K562 (cell line): ENCODE measurements around the gene COPG2. TPM values are rescaled to one million over a fixed set of nuclear protein-coding genes. Genes with fewer than 3 reads are reported as not detected.

ENCODE experiments used
- ATAC-seq: fragments of 200-7000 bp; cut with Tn5 transposase; 3 replicates; pipeline ENCODE4 v1.9.1; 2020; ENCODE audit warnings: moderate library complexity
- BruUV-seq: library from RNA; stranded (reverse); fragments of 400-500 nt; replicated peaks from 2 replicates; lab custom pipeline; 2021; lab: Mats Ljungman, UMichigan
- CTCF ChIA-PET: fragments of 300-600 bp; formaldehyde crosslinking; extraction: SDS; loops from one replicate; lab custom pipeline; 2021; ENCODE audit warnings: low intra/inter-chr PET ratio; lab: Yijun Ruan, JAX
- POLR2A ChIA-PET: fragments of 300-600, 350-650 bp; sonication (Branson Sonifier 250); formaldehyde crosslinking; extraction: SDS; loops from one replicate; lab custom pipeline; 2021; ENCODE audit warnings: antibody characterized with exemption, inconsistent platforms; lab: Yijun Ruan, JAX
- DNase-seq, 4 experiments: peaks; one replicate each; pipeline versions ENCODE4 v3.0.0 to v3.0.0-alpha.2; 2011 to 2018; ENCODE audit warnings: low spot score in 3 of 4, mixed read lengths in 3 of 4; ENCODE audit errors: extremely low read depth in 1 of 4
- FAIRE-seq: peaks from 2 replicates; lab custom pipeline; 2011; peaks lifted over from hg19 to GRCh38; lab: Jason Lieb, UNC
- H2AFZ ChIP-seq: 2 replicates; pipeline ENCODE4 v1.6.0; 2011; ENCODE audit warnings: low read depth, low read length, control low read depth, inconsistent platforms
- H3K27ac ChIP-seq: fragments of 200-600 bp; 3 replicates; pipeline ENCODE4 v1.8.0; 2011; ENCODE audit warnings: low read depth, mild to moderate bottlenecking, control low read depth, inconsistent platforms, low read length, moderate library complexity, mixed read lengths; ENCODE audit errors: extremely low read depth
- H3K27me3 ChIP-seq, 2 experiments: fragments of 300-600 bp in 1 of 2; 2 replicates in 1 of 2; 3 replicates in 1 of 2; pipeline versions ENCODE4 v1.6.0 to v1.8.0; 2011; ENCODE audit warnings: inconsistent platforms in 2 of 2, low read length in 2 of 2, mild to moderate bottlenecking in 1 of 2, mixed read lengths in 1 of 2, moderate library complexity in 1 of 2; ENCODE audit not compliant: control insufficient read depth in 2 of 2, insufficient read depth in 2 of 2
- H3K36me3 ChIP-seq: fragments of 300-600 bp; 3 replicates; pipeline ENCODE4 v1.8.0; 2011; ENCODE audit warnings: mild to moderate bottlenecking, low read length, inconsistent platforms; ENCODE audit not compliant: control insufficient read depth, insufficient read depth
- H3K4me1 ChIP-seq, 2 experiments: fragments of 200-600 bp in 1 of 2; replicated peaks in 1 of 2; 2 replicates in 1 of 2; 3 replicates in 1 of 2; pipeline versions ENCODE4 v1.5.1 to v1.8.0; 2011; ENCODE audit warnings: inconsistent platforms in 2 of 2, low read length in 2 of 2, mild to moderate bottlenecking in 1 of 2, mixed read lengths in 1 of 2, moderate library complexity in 1 of 2; ENCODE audit not compliant: control insufficient read depth in 2 of 2, insufficient read depth in 2 of 2
- H3K4me2 ChIP-seq: 2 replicates; pipeline ENCODE4 v1.6.1; 2011; ENCODE audit warnings: low read length, control low read depth, inconsistent platforms, mixed read lengths; ENCODE audit not compliant: insufficient read depth
- H3K4me3 ChIP-seq: fragments of 200-600 bp; sonication (generic), shearing (Covaris generic); 2 replicates; pipeline ENCODE4 v1.5.1; 2016; ENCODE audit warnings: control low read depth, inconsistent platforms
- H3K79me2 ChIP-seq: fragments of 200-600 bp; 3 replicates; pipeline ENCODE4 v1.8.0; 2011; ENCODE audit warnings: low read length, inconsistent platforms; ENCODE audit not compliant: control insufficient read depth, insufficient read depth
- H3K9ac ChIP-seq, 2 experiments: 2 replicates each; pipeline versions ENCODE4 v1.6.0 to v1.6.1; 2011; ENCODE audit warnings: low read depth in 2 of 2, low read length in 2 of 2, control low read depth in 1 of 2, inconsistent platforms in 1 of 2, mild to moderate bottlenecking in 1 of 2, mixed read lengths in 1 of 2; ENCODE audit not compliant: insufficient read depth in 1 of 2
- H3K9me1 ChIP-seq: one replicate; pipeline ENCODE4 v1.6.0; 2011; ENCODE audit warnings: inconsistent platforms, mild to moderate bottlenecking, low read length, moderate library complexity; ENCODE audit not compliant: control insufficient read depth, insufficient read depth
- H3K9me3 ChIP-seq: replicated peaks from 2 replicates; pipeline ENCODE4 v1.5.1; 2011; ENCODE audit warnings: low read depth, low read length, inconsistent platforms; ENCODE audit not compliant: control insufficient read depth, insufficient read depth
- H4K20me1 ChIP-seq: replicated peaks from 2 replicates; pipeline ENCODE4 v1.6.1; 2011; ENCODE audit warnings: low read length, inconsistent platforms, mixed read lengths; ENCODE audit not compliant: control insufficient read depth, insufficient read depth
- EZH2 ChIP-seq: IDR thresholded peaks from 2 replicates; pipeline ENCODE4 v1.6.1; 2012; ENCODE audit warnings: low read depth, mild to moderate bottlenecking, inconsistent platforms, low read length, borderline replicate concordance
- FUS ChIP-seq: fragments of 200-400 bp; formaldehyde crosslinking; optimal IDR thresholded peaks from 2 replicates; pipeline ENCODE3; 2017; ENCODE audit warnings: low read depth, low read length
- MTA3 ChIP-seq: fragments of 450-650 bp; formaldehyde crosslinking; IDR thresholded peaks from 2 replicates; pipeline ENCODE4 v1.6.1; 2017; ENCODE audit warnings: mild to moderate bottlenecking, borderline replicate concordance
- ZBTB8A ChIP-seq: fragments of 450-650 bp; IDR thresholded peaks from 2 replicates; pipeline ENCODE4 v1.6.1; 2018; ENCODE audit warnings: mild to moderate bottlenecking, moderate library complexity; ENCODE audit not compliant: partially characterized antibody
- ZNF165 ChIP-seq: fragments of 250-450 bp; sonication (Bioruptor Pico); IDR thresholded peaks from 2 replicates; pipeline ENCODE4 v1.4.0; 2020; ENCODE audit warnings: borderline replicate concordance
- ZZZ3 ChIP-seq: fragments of 450-650 bp; IDR thresholded peaks from 2 replicates; pipeline ENCODE4 v1.6.1; 2016; ENCODE audit warnings: antibody characterized with exemption, mild to moderate bottlenecking, moderate library complexity
- WGBS: fragments of 100-300 bp; shearing (Covaris generic); methylation state at CpG from one replicate; pipeline ENCODE4 v1.1.6; 2016; ENCODE audit warnings: low coverage, mixed read lengths; ENCODE audit not compliant: insufficient coverage; ENCODE audit errors: missing lambda C conversion rate; 5-methylcytosine and 5-hydroxymethylcytosine counted together
- in situ Hi-C: fragments of 300-500 bp; cut with MboI; formaldehyde crosslinking; loops from 4 replicates; pipeline ENCODE4 v1.15.0; 2018; ENCODE audit warnings: inconsistent platforms, mixed read lengths
- intact Hi-C: fragments of 100-400 bp; cut with micrococcal nuclease; formaldehyde crosslinking; loops from 2 replicates; pipeline ENCODE4 v1.14.2; 2022
- polyA plus RNA-seq, 8 experiments: library from polyadenylated mRNA; depleted of rRNA in 4 of 8; stranded (reverse) in 5 of 8; unstranded in 3 of 8; fragments of >200 nt; fragmentation: Nextera tagmentation in 2 of 8; fragmentation: Illumina TruSeq in 1 of 8; extraction: Ambion mirVana in 2 of 8; extraction: Trizol in 1 of 8; gene quantifications; 2 replicates each; pipeline versions ENCODE4 v1.2.1 to v1.2.3, GENCODE V29; 2011 to 2014; ENCODE audit warnings: inconsistent platforms in 1 of 8, missing spikeins in 1 of 8
- total RNA-seq, 7 experiments: library from RNA; depleted of rRNA in 6 of 7; stranded (reverse); fragments of >200 nt in 6 of 7; fragmentation: Illumina TruSeq in 2 of 7; extraction: Trizol in 2 of 7; gene quantifications; 2 replicates each; pipeline versions ENCODE4 v1.2.1 to v1.2.3, GENCODE V29; 2011 to 2021; ENCODE audit warnings: low replicate concordance in 1 of 7
- TF ChIP-seq, protein P1 (sequence below): IDR thresholded peaks from 2 replicates; pipeline ENCODE4 v1.6.1; 2012; ENCODE audit warnings: low read depth, low read length, improper control_type of control experiment, borderline replicate concordance
- TF ChIP-seq, protein P2 (sequence below): fragments of 250-450 bp; sonication (Bioruptor Pico); IDR thresholded peaks from 2 replicates; pipeline ENCODE4 v1.5.0; 2022; ENCODE audit warnings: mild to moderate bottlenecking
- TF ChIP-seq, protein P3 (sequence below), 2 experiments: fragments of 450-650 bp; IDR thresholded peaks; 2 replicates each; pipeline ENCODE4 v1.6.1; 2018; ENCODE audit warnings: mild to moderate bottlenecking in 2 of 2, low read depth in 1 of 2; ENCODE audit not compliant: partially characterized antibody in 2 of 2

COPG2 gene
- total and polyA plus RNA-seq, 9 of the 15 experiments (the other 6 are each of a cell fraction or from before 2014, with no cell fraction given): 6.6 to 104 (median 32.5) TPM

DNA sequence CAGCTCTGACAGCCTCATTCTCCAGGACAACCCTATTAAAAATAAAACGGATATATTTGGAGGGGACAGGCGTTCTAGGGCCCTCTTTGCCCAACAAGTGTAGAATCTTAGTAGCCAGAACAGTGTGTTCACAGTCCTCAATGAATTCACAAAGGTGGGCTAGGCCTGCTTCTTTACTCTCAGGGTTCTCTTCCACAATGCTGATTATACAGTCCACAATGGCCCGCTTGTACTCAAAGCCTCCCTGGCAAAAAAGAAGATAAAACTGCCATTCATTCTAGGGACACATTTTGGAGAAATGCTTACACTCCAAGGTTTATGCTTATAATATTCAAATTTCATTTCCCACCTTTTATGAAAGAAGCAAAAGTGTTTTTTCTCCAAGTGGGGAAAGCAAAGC lies 114.1 kb downstream of the COPG2 start:
- no peak overlapping the region for H2AFZ ChIP-seq
- POLR2A ChIA-PET: no interaction called here
- no peak for ATAC-seq
- no peaks in the 10 kb centered on the region for H3K79me2 ChIP-seq
- H3K27ac ChIP-seq: no peak overlapping the region
- no peak overlapping the region for H3K9ac ChIP-seq
- intact Hi-C loops (no loop called here), in situ Hi-C loops (no loop called here)
- DNase-seq: no peak
- no peaks in the 10 kb centered on the region for H4K20me1 ChIP-seq
- H3K4me3 ChIP-seq: no peak overlapping the region
- no peaks in the 10 kb centered on the region for H3K9me1 ChIP-seq
- CTCF ChIA-PET: no interaction called here
- FAIRE-seq: no peak
- no peaks in the 10 kb centered on the region for H3K4me1 ChIP-seq
- H3K9me3 ChIP-seq: no peaks in the 10 kb centered on the region
- TF ChIP-seq FUS (no peak), ZNF165 (no peak), MTA3 (no peak), ZZZ3 (no peak), ZBTB8A (no peak), EZH2 (no peak)
- TF ChIP-seq, protein P1, sequence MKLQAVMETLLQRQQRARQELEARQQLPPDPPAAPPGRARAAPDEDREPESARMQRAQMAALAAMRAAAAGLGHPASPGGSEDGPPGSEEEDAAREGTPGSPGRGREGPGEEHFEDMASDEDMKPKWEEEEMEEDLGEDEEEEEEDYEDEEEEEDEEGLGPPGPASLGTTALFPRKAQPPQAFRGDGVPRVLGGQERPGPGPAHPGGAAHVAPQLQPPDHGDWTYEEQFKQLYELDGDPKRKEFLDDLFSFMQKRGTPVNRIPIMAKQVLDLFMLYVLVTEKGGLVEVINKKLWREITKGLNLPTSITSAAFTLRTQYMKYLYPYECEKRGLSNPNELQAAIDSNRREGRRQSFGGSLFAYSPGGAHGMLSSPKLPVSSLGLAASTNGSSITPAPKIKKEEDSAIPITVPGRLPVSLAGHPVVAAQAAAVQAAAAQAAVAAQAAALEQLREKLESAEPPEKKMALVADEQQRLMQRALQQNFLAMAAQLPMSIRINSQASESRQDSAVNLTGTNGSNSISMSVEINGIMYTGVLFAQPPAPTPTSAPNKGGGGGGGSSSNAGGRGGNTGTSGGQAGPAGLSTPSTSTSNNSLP: no peak
- TF ChIP-seq, protein P2, sequence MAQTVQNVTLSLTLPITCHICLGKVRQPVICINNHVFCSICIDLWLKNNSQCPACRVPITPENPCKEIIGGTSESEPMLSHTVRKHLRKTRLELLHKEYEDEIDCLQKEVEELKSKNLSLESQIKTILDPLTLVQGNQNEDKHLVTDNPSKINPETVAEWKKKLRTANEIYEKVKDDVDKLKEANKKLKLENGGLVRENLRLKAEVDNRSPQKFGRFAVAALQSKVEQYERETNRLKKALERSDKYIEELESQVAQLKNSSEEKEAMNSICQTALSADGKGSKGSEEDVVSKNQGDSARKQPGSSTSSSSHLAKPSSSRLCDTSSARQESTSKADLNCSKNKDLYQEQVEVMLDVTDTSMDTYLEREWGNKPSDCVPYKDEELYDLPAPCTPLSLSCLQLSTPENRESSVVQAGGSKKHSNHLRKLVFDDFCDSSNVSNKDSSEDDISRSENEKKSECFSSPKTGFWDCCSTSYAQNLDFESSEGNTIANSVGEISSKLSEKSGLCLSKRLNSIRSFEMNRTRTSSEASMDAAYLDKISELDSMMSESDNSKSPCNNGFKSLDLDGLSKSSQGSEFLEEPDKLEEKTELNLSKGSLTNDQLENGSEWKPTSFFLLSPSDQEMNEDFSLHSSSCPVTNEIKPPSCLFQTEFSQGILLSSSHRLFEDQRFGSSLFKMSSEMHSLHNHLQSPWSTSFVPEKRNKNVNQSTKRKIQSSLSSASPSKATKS (CRISPR knock-in tag): no peak
- TF ChIP-seq, protein P3, sequence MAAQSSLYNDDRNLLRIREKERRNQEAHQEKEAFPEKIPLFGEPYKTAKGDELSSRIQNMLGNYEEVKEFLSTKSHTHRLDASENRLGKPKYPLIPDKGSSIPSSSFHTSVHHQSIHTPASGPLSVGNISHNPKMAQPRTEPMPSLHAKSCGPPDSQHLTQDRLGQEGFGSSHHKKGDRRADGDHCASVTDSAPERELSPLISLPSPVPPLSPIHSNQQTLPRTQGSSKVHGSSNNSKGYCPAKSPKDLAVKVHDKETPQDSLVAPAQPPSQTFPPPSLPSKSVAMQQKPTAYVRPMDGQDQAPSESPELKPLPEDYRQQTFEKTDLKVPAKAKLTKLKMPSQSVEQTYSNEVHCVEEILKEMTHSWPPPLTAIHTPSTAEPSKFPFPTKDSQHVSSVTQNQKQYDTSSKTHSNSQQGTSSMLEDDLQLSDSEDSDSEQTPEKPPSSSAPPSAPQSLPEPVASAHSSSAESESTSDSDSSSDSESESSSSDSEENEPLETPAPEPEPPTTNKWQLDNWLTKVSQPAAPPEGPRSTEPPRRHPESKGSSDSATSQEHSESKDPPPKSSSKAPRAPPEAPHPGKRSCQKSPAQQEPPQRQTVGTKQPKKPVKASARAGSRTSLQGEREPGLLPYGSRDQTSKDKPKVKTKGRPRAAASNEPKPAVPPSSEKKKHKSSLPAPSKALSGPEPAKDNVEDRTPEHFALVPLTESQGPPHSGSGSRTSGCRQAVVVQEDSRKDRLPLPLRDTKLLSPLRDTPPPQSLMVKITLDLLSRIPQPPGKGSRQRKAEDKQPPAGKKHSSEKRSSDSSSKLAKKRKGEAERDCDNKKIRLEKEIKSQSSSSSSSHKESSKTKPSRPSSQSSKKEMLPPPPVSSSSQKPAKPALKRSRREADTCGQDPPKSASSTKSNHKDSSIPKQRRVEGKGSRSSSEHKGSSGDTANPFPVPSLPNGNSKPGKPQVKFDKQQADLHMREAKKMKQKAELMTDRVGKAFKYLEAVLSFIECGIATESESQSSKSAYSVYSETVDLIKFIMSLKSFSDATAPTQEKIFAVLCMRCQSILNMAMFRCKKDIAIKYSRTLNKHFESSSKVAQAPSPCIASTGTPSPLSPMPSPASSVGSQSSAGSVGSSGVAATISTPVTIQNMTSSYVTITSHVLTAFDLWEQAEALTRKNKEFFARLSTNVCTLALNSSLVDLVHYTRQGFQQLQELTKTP (IDR thresholded peaks at IDR 0.05; ENCODE audit: low read depth in 1 of 2, partially characterized antibody in 2 of 2): no peak
- H3K36me3 ChIP-seq: peaks cover 3% of the 10 kb centered on the region; the same call in 2 of the 3 replicates
- H3K27me3 ChIP-seq: no peaks in the 10 kb centered on the region
- BruUV-seq: no TSS peak
- WGBS: 63% methylated on average over 3 of the region's 3 CpGs
- H3K4me2 ChIP-seq: no peak overlapping the region
